ENCODE measurements around the gene PRR12.

The PRR12 gene

GRCh38 chr19:49566302-49566701 is 24.7 kb upstream of the PRR12 start:
- no peak for DNase-seq

DNA sequence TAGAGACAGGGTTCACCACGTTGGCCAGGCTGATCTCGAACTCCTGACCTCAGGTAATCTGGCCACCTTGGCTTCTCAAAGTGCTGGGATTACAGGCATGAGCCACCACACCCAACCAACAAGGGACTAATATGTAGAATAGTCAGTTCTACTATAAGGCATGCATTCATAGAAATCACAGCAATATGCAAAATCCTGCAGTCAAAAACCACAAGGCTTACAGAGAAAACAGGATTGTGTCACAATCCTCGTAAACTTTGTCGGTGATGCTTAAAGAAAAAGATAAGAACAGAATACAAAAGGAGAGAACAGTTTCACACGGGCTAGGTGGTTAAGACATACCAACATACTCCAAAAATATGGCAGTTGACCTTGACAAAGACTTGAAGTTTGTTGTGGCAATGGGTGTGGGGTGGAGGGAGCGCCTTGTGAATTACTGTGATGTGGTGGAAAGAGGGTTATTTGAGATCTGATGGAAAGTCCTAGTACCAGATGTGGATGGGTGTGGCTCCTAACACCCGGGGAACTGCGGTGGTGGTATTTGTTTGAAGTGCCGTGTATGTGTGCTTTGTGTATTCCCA is 23.0 kb upstream of the PRR12 start:
- DNase-seq, result no peak

DNA sequence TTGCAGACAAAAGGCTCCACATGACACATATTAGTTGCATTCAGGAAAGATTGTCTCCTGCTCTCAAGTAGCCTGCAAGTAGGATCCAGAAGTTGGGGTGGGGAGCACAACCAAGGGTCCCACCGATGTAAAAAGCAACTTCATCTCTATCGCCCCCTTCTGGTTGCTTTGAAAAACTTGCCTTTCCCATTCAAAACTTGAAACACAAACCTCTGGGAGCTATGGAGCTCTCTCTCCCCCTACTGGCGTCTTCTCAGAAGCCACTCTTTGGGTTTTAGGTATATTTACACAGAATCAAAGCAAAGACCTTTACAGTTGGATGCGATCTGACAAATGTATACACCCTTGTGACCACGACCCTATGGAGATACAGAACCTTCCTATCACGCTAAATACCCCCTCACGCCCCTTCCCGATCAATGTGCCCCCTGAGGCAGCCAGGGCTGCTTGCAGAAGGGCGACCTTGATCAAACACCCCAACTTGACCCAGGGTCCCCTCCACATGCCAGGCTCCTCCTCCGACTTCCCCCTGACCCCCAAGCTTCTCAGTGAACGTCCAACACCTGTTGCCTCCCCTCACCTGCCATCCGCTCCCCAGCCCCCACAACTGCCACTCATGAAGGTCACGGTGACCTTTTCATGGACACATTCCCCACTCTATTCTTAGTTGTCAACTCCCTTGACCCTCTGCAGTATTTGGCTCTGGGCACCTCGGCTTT is 20.7 kb upstream of the PRR12 start:
- DNase-seq, result peak; percentile 81

- DNase-seq, result no peak
Measured at GRCh38 chr19:49570997-49571676, 19.8 kb upstream of the PRR12 start.

- no peak for DNase-seq
Measured at GRCh38 chr19:49573009-49573408, 18.0 kb upstream of the PRR12 start.

- no peak for DNase-seq
Measured at GRCh38 chr19:49573425-49573824, 17.6 kb upstream of the PRR12 start.

- DNase-seq, result no peak
Measured at GRCh38 chr19:49574206-49574755, 16.7 kb upstream of the PRR12 start.

DNA sequence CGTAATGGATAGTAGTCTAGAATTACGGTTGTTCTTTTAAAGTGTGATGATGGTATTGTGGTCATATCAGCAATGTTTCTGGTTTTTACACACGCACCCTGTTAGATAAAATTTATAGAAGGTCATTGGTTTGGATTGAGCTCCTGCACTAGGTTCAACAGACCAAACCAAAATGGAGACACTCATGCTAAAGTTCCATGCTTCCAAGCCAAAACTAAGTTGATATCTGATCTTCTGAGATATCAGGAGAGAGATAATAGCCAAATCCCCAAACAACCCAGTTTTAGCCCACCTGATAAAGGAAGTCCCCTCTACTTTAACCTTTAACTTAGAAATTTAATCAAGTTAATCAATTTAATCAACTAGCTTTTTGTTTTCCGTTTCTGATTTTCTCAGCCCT is 11.8 kb upstream of the PRR12 start:
- DNase-seq, result no peak

DNA sequence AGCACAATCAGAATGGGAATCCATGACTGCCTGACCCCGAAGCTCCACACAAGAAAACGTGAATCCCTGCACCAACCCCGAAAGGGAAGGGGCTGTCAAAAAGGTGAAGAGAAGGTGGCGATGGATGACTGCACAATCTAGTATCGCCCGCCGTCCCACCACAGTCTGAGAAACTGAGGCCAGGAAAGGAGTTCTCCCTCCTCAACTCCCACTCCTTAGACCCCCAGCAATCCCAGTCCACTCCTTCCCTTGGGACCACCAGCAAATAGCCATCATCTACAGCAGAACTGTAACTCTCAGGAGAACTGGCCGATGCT is 11.1 kb upstream of the PRR12 start:
- DNase-seq, result no peak

DNA sequence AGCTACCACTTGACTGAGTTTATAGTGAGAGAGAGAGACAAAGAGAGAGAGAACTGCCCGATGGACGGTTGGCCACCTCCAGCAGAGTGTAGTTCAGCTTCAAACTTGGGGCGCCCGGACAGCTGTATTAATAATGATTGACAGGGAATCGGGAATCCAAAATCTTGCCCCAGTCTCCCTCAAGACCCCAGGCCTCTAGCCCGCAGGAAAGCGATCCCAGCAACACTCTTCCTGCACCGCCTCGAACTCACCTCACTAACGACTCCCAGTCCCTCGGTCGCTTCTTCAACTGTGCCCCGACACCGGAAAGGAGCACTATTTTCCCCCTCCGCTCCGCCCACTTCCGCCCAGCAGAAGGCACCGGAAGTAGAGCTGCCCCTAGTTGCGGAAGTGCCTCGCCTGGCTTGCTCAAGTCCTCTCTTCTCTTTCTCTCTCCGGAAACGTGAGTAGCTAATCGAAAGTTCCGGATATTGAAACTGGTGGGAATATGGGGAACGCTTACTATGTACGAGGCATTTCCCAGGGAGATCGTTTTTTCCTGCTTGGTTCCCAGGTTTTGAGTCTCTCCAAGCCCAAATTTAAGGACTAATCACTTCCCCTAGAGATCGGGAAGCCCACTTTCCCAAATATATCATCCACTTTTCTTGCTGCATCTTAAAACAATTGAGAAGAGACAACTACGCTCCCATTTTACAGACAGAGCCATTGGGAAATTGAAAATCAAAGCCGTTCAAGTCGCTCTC is 10.5 kb upstream of the PRR12 start, which contains the start of gene NOSIP:
NOSIP (minus strand) TSS at position 293 of the 743 bp plus-strand sequence. CDS start 19,865 bp downstream, outside the sequence.
- peak; percentile 96 for DNase-seq

DNA sequence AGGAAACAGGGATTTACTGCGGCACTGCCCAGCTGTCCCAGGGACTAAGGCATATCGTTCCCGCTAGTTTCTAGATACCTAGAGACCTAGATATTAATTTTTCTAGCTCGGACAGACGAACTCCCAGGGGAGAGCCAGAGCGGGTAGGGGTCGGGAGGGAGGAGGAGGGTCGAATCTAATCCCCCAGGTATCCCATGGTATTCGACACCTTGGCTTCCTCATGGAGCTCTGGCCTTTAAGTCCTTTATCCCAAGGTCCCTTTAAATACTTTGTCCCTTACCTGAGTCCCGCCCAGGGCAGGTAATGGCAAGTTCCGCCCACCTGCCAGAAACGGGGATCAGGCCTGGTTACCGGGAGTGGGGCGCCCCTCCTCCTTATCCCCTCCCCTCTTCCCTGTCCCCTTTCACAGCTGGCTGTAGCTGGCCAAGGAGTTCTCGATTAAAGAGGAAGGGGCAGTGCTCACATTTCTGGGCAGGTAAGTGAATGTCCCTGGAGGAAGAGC is 9.9 kb upstream of the PRR12 start, which contains the start of gene PRRG2:
PRRG2 (plus strand) TSS at position 310 of the 502 bp plus-strand sequence. CDS start 1,904 bp downstream, outside the sequence.
- DNase-seq, result no peak

DNA sequence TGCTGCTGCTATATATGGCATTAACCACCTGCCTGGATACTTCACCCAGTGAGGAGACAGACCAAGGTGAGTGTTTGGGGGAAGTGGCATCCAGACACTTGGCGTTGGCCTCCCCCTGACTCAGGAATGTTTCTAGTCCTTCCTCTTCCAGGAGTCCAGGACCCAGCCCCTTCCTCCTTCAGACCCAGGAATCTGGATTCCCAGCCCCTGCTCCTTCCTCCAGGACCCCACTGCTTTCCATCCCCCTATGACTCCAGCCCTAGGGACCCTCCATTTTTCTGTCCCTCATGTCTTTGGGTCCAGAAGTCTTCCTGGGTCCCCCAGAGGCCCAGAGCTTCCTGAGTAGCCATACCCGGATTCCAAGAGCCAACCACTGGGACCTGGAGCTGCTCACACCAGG is 7.7 kb upstream of the PRR12 start:
- no peak for DNase-seq

- DNase-seq, result no peak
Measured at GRCh38 chr19:49585023-49585422, 6.0 kb upstream of the PRR12 start.

GRCh38 chr19:49587227-49587626 is 3.8 kb upstream of the PRR12 start:
- no peak for DNase-seq

DNA sequence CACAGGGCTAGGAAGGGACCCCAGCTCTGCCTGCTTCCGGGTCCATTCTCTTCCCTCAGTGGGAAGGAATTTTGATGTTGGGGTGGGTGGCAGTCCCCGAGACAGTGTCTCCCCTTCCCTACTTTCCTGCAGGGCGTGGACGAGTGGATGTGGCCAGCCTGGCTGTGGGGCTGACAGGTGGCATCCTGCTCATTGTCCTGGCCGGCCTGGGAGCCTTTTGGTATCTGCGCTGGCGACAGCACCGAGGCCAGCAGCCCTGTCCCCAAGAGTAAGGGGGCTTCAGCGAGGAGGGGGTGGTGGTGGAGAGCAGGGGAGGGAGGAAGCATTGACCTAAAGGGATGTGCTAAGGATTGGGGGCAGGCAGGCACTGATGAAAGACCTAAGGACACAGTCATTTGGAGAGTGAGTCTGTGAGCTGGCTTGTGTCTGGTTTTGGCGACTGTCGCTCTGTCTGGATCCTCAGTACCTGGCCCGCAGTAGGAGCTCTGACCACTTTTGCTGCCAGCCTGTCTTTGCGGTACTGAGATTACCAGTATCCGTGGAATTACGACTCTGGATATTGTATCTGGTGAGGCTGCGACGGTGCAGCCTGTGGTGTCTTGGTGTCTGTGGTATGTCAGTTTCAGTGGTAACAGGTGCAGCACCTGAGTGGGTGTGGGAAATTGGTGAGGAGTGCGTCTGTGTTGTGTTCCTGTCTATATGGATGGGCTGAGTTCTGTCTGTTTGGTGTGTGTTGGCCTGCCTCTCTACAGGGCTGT is 2.4 kb upstream of the PRR12 start:
- no peak for DNase-seq

DNA sequence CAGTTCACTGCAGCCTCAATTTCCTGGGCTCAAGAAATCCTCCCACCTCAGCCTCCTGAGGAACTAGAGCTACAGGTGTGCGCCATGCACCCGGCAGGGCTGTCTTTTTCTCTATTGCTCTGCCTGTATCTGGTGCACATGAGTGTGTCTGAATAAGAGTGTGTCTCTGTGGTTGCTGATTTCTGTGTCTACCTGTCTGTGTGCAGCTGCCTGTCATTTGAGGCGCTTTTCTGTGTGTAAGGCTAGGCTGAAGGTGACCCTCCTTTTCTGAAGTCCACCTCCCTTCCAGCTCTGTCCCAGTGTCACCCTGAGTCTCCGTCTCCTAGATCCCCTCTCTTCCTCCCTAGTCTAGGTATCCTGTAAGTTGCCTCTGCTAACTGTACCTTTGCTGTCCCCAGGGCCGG is 1.5 kb upstream of the PRR12 start:
- no peak for DNase-seq

DNA sequence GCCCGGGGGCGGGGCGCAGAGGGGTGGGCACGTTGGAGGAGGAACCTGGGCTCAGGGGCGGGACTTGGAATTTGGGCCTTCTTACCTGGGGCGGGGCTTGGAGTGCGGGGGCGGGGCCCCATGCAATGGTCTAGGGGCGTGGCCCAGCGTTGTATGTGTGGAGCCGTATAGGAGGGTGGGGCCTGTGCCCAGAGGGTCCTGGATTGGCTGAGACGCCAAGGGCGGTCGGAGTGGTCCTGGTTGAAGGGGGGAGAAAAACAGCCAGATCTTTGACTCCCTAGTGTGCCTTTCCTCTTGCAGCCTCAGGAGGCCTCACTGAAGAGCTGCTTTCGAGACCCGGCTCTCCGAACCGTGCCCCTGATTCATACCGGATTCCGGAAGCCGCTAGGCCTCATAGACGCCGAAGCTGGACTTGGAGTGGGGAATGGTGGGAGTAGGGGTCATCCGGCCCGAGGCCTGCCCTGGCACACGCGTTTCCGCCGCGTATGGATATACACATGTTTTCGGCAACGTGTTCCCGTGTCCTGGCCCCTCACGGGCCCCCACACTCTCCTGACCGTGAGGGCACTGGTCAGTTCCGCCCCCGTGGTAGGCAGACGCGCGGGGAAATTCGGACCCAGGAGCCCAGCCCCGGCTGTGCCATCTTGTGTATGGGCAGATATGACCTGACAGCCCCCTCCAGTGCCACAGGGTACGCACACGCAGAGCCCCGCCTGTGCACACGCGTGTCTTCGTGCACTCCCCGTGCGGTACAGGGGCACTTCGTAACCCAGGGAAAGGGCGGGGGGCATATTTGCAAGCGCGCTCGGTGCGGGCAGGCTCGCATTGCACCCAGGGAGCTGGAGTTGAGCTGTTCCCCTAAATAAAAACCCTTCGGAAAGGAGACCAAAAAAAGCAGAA is 661 bp upstream of the PRR12 start:
- DNase-seq, result peak; percentile 98

DNA sequence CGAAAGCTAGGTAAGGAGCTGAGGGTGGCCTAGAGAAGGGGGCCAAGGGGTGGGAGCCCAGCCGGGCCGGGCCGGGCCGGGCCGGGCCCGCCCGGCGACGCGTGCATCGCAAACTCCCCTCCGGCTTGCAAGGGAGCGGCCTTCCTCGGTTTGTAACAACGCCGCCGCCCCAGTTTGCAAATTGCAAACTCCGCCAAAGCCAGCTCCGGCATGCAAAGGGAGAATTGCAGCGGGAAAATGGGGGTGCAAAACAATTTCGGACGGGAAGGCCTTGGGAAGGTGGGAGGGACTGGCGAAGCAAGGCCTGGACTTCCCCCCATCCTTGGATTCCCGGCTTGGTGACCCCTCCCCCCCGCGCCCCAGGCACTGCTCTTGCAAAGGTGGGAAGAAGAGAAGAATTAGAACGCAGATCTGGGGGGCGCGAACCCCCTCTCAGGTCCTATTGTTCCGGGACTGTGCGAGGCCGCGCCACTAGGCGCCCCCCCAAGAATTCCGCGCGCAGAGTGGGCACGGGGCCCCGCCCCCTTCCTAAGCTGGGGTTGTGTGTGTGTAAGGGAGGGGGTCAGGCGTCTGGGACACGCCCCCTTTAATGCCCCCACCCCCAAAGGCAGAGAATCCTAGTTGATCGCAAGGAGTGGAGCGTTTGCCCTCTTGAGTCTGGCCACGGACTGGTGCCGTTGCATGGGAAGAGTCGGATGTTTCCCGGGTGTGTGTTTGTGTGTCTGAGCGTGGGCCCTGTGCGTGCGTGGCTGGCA is 926 bp downstream of the PRR12 start:
- DNase-seq, result peak; percentile 57

- DNase-seq, result no peak
Measured at GRCh38 chr19:49592486-49593232, 1.7 kb downstream of the PRR12 start.
